ENCODE measurements around the gene LDAH.
"Not testable (repeated sequence)": the region's sequence is repeated elsewhere in the genome, so short reads cannot be mapped to it uniquely, and the experiment has no call there.

Gene LDAH

DNA sequence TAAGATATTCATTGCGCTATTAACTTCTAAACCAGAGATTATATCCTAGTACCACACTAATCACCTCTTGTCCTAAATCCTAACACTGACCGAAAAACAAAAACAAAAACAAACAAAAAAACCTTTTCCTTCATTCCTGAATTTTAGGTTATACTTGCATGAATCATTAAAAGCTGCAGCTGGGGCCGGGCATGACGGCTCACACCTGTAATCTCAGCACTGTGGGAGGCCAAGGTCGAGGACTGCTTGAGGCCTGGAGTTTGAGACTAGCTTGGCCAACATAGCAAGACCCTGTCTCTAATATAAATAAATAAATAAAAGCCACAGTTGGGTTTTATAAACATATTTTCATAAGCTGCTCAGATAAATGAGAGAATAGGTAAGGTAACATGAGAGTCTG, 96.0 kb downstream of the LDAH start:
- H3K4me3 ChIP-seq (ENCODE audit: low read depth in 1 of 2, low read length in 2 of 2): no peak overlapping the region
- no peak overlapping the region for H3K9ac ChIP-seq (ENCODE audit: low read depth in 1 of 2, low read length in 2 of 2)
- H3K27me3 ChIP-seq (ENCODE audit: control insufficient read depth in 1 of 2, insufficient read depth in 2 of 2, low read length in 2 of 2): no peaks in the 10 kb centered on the region
- no peaks in the 10 kb centered on the region for H3K36me3 ChIP-seq (ENCODE audit: control insufficient read depth in 1 of 2, insufficient read depth in 2 of 2, low read length in 2 of 2)
- H3K9me3 ChIP-seq (ENCODE audit: control insufficient read depth in 1 of 2, low read length in 2 of 2): no peaks in the 10 kb centered on the region
- H3K27ac ChIP-seq (ENCODE audit: low read depth, low read length): no peak overlapping the region
- H3K4me1 ChIP-seq (ENCODE audit: control insufficient read depth in 1 of 2, insufficient read depth in 2 of 2, low read length in 2 of 2): peaks cover 0 to 11% of the 10 kb centered on the region in 2 donors

DNA sequence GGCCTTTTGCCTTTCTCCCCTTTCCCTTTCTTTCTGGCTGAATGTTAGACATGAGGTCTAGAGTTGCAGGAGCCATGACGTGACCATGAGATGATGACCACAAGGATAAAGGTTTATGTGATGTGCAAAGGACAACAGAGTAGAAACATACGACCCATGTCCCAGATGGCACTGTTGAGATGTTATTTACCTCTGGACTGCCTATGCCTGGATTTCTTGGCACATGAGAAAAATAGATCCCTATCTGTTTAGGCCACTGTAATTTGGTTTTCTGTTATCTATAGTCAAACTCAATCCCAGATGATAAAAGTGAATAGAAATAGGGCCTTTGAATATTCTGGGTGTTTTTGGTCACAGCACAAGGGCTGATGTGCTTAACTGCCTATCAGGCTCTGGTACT, 97.1 kb downstream of the LDAH start:
- peaks cover 0 to 11% of the 10 kb centered on the region in 2 donors for H3K4me1 ChIP-seq (ENCODE audit: control insufficient read depth in 1 of 2, insufficient read depth in 2 of 2, low read length in 2 of 2)
- no peaks in the 10 kb centered on the region for H3K36me3 ChIP-seq (ENCODE audit: control insufficient read depth in 1 of 2, insufficient read depth in 2 of 2, low read length in 2 of 2)
- H3K27me3 ChIP-seq (ENCODE audit: control insufficient read depth in 1 of 2, insufficient read depth in 2 of 2, low read length in 2 of 2): no peaks in the 10 kb centered on the region
- no peak overlapping the region for H3K4me3 ChIP-seq (ENCODE audit: low read depth in 1 of 2, low read length in 2 of 2)
- no peak overlapping the region for H3K27ac ChIP-seq (ENCODE audit: low read depth, low read length)
- H3K9ac ChIP-seq (ENCODE audit: low read depth in 1 of 2, low read length in 2 of 2): no peak overlapping the region
- no peaks in the 10 kb centered on the region for H3K9me3 ChIP-seq (ENCODE audit: control insufficient read depth in 1 of 2, low read length in 2 of 2)

DNA sequence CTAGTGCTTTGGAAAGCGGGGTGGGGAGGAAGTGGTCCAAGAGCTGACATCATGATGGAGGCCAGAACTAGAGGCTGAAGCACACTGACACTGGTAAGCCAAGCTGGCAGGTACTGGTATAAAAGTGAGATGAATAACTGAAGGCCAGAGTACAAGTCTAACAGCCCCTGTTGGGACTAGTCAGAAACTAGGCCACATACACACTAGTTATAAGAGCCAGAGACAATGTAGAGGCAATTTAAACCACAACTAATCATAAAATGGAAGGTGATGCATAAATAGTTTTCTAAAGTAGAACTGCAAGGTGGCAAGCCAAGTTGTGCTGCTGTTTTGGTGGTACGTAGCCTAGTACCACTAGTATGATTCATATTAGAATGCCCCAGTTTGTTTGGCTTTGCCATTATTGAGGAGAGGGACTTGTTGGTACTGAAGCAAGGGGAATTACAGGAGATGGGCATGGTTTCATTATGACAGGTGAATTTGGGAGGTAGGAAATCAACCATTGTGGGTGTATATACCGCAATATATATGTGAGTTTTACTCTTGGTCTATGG, 98.3 kb downstream of the LDAH start:
- Histone ChIP-seq H3K36me3 (ENCODE audit: control insufficient read depth in 1 of 2, insufficient read depth in 2 of 2, low read length in 2 of 2) (no peaks in the 10 kb centered on the region), H3K27ac (ENCODE audit: low read depth, low read length) (no peak overlapping the region)

DNA sequence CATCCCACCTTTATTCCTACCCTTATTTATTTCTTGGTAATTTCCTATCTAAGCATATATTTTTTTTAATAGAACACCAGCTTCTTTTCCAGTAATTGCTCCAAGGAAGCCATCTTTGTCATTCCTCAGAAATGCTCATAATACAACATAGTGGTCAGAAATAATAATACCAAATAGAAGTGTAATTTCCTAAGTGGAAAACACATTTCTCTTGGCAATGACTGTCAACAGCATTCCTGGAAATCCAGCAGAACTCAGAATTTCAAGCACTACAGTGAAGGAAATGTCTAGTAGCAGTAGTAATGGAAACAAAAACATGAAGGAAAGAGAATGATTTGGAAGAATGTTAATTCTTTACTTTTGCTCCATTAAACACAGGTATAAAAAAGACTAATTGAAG, 99.4 kb downstream of the LDAH start:
- Histone ChIP-seq H3K4me3 (ENCODE audit: low read depth in 1 of 2, low read length in 2 of 2) (no peak overlapping the region), H3K36me3 (ENCODE audit: control insufficient read depth in 1 of 2, insufficient read depth in 2 of 2, low read length in 2 of 2) (no peaks in the 10 kb centered on the region), H3K27ac (ENCODE audit: low read depth, low read length) (no peak overlapping the region), H3K9me3 (ENCODE audit: control insufficient read depth in 1 of 2, low read length in 2 of 2) (no peaks in the 10 kb centered on the region), H3K4me1 (ENCODE audit: control insufficient read depth in 1 of 2, insufficient read depth in 2 of 2, low read length in 2 of 2) (peaks cover 0 to 8% of the 10 kb centered on the region in 2 donors), H3K27me3 (ENCODE audit: control insufficient read depth in 1 of 2, insufficient read depth in 2 of 2, low read length in 2 of 2) (no peaks in the 10 kb centered on the region), H3K9ac (ENCODE audit: low read depth in 1 of 2, low read length in 2 of 2) (no peak overlapping the region)

More for the DNA sequence above, 98.3 kb downstream of the LDAH start:
- Histone ChIP-seq H3K27me3 (ENCODE audit: control insufficient read depth in 1 of 2, insufficient read depth in 2 of 2, low read length in 2 of 2) (no peaks in the 10 kb centered on the region), H3K9ac (ENCODE audit: low read depth in 1 of 2, low read length in 2 of 2) (no peak overlapping the region), H3K9me3 (ENCODE audit: control insufficient read depth in 1 of 2, low read length in 2 of 2) (no peaks in the 10 kb centered on the region), H3K4me3 (ENCODE audit: low read depth in 1 of 2, low read length in 2 of 2) (no peak overlapping the region), H3K4me1 (ENCODE audit: control insufficient read depth in 1 of 2, insufficient read depth in 2 of 2, low read length in 2 of 2) (peaks cover 0 to 11% of the 10 kb centered on the region in 2 donors)

DNA sequence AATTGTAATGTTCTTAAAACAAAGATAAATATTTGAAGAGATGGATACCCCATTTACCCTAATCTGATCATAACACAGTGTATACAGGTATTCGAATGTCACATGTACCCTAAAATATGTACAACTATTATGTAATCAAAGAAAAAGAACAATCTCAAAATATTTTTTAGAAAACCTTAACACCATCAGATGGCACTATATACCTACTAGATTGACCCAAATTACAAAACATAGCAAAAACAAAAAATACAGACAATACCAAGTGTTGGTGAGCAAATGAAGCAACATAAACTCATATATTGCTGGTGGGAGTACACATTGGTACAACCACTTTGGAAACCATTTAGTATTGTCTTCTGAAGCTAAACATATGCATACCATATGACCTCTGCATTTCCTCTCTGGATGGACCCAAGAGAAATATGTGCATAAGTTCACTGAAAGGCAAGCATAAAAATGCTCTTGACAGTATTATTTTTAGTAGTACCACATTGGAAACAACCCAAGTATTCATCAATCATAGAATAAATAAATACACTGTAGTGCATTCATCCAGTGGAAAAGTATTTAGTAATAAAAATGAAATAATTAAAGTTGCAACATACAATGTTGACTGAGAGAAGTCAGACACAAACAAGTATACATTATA, 100.2 kb downstream of the LDAH start:
- H3K4me1 ChIP-seq (ENCODE audit: control insufficient read depth in 1 of 2, insufficient read depth in 2 of 2, low read length in 2 of 2): peaks cover 0 to under 1% of the 10 kb centered on the region in 2 donors
- no peaks in the 10 kb centered on the region for H3K36me3 ChIP-seq (ENCODE audit: control insufficient read depth in 1 of 2, insufficient read depth in 2 of 2, low read length in 2 of 2)
- H3K27ac ChIP-seq (ENCODE audit: low read depth, low read length): no peak overlapping the region
- H3K9ac ChIP-seq (ENCODE audit: low read depth in 1 of 2, low read length in 2 of 2): no peak overlapping the region
- H3K9me3 ChIP-seq (ENCODE audit: control insufficient read depth in 1 of 2, low read length in 2 of 2): no peaks in the 10 kb centered on the region
- no peak overlapping the region for H3K4me3 ChIP-seq (ENCODE audit: low read depth in 1 of 2, low read length in 2 of 2)
- H3K27me3 ChIP-seq (ENCODE audit: control insufficient read depth in 1 of 2, insufficient read depth in 2 of 2, low read length in 2 of 2): no peaks in the 10 kb centered on the region

DNA sequence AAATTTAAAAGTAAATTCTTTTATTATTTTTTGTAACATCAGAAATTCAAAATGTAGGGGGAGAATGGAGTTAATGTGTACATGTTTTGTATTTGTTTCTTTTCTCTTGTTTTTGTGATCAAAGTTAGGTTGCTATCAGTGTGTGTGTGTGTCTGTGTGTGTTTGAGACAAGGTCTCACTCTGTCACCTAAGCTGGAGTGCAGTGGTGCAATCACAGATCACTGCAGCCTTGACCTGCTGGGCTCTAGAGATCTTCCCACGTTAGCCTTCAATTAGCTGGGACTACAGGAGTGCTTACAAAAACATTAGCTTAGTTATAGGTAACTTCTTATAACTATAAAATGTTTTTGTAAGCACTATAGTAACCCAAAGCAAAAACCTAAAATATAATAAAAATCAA, 105.3 kb downstream of the LDAH start:
- Histone ChIP-seq H3K36me3 (ENCODE audit: control insufficient read depth in 1 of 2, insufficient read depth in 2 of 2, low read length in 2 of 2) (no peaks in the 10 kb centered on the region), H3K9me3 (ENCODE audit: control insufficient read depth in 1 of 2, low read length in 2 of 2) (no peaks in the 10 kb centered on the region)

DNA sequence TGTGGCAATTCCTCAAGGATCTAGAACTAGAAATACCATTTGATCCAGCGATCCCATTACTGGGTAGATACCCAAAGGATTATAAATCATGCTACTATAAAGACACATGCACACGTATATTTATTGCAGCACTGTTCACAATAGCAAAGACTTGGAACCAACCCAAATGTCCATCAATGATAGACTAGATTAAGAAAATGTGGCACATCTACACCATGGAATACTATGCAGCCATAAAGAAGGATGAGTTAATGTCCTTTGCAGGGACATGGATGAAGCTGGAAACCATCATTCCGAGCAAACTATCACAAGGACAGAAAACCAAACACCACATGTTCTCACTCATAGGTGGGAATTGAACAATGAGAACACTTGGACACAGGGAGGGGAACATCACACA, 106.7 kb downstream of the LDAH start:
- not testable (repeated sequence) for H3K36me3 ChIP-seq (ENCODE audit: control insufficient read depth in 1 of 2, insufficient read depth in 2 of 2, low read length in 2 of 2); H3K4me1 ChIP-seq (ENCODE audit: control insufficient read depth in 1 of 2, insufficient read depth in 2 of 2, low read length in 2 of 2); H3K27me3 ChIP-seq (ENCODE audit: control insufficient read depth in 1 of 2, insufficient read depth in 2 of 2, low read length in 2 of 2); H3K4me3 ChIP-seq (ENCODE audit: low read depth in 1 of 2, low read length in 2 of 2); H3K9ac ChIP-seq (ENCODE audit: low read depth in 1 of 2, low read length in 2 of 2); H3K27ac ChIP-seq (ENCODE audit: low read depth, low read length); H3K9me3 ChIP-seq (ENCODE audit: control insufficient read depth in 1 of 2, low read length in 2 of 2)

More for the DNA sequence above, 105.3 kb downstream of the LDAH start:
- H3K4me1 ChIP-seq (ENCODE audit: control insufficient read depth in 1 of 2, insufficient read depth in 2 of 2, low read length in 2 of 2): no peaks in the 10 kb centered on the region
- H3K9ac ChIP-seq (ENCODE audit: low read depth in 1 of 2, low read length in 2 of 2): no peak overlapping the region
- no peak overlapping the region for H3K4me3 ChIP-seq (ENCODE audit: low read depth in 1 of 2, low read length in 2 of 2)
- no peak overlapping the region for H3K27ac ChIP-seq (ENCODE audit: low read depth, low read length)
- H3K27me3 ChIP-seq (ENCODE audit: control insufficient read depth in 1 of 2, insufficient read depth in 2 of 2, low read length in 2 of 2): no peaks in the 10 kb centered on the region

DNA sequence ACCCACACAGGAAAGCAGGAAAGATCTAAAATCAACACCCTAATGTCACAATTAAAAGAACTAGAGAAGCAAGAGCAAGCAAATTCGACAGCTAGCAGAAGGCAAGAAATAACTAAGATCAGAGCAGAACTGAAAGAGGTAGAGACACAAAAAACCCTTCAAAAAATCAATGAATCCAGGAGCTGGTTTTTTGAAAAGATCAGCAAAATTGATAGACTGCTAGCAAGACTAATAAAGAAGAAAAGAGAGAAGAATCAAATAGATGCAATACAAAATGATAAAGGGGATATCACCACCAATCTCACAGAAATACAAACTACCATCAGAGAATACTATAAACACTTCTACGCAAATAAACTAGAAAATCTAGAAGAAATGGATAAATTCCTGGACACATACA, 108.5 kb downstream of the LDAH start:
- H3K4me1 ChIP-seq (ENCODE audit: control insufficient read depth in 1 of 2, insufficient read depth in 2 of 2, low read length in 2 of 2); H3K36me3 ChIP-seq (ENCODE audit: control insufficient read depth in 1 of 2, insufficient read depth in 2 of 2, low read length in 2 of 2); H3K27me3 ChIP-seq (ENCODE audit: control insufficient read depth in 1 of 2, insufficient read depth in 2 of 2, low read length in 2 of 2); H3K4me3 ChIP-seq (ENCODE audit: low read depth in 1 of 2, low read length in 2 of 2); H3K27ac ChIP-seq (ENCODE audit: low read depth, low read length); H3K9ac ChIP-seq (ENCODE audit: low read depth in 1 of 2, low read length in 2 of 2); H3K9me3 ChIP-seq (ENCODE audit: control insufficient read depth in 1 of 2, low read length in 2 of 2): not testable (repeated sequence)

DNA sequence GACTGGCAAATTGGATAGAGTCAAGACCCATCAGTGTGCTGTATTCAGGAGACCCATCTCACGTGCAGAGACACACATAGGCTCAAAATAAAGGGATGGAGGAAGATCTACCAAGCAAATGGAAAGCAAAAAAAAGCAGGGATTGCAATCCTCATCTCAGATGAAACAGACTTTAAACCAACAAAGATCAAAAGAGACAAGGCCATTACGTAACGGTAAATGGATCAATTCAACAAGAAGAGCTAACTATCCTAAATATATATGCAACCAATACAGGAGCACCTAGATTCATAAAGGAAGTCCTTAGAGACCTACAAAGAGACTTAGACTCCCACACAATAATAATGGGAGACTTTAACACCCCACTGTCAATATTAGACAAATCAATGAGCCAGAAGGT, 109.3 kb downstream of the LDAH start:
- not testable (repeated sequence) for H3K9ac ChIP-seq (ENCODE audit: low read depth in 1 of 2, low read length in 2 of 2); H3K27ac ChIP-seq (ENCODE audit: low read depth, low read length); H3K9me3 ChIP-seq (ENCODE audit: control insufficient read depth in 1 of 2, low read length in 2 of 2); H3K36me3 ChIP-seq (ENCODE audit: control insufficient read depth in 1 of 2, insufficient read depth in 2 of 2, low read length in 2 of 2); H3K27me3 ChIP-seq (ENCODE audit: control insufficient read depth in 1 of 2, insufficient read depth in 2 of 2, low read length in 2 of 2); H3K4me3 ChIP-seq (ENCODE audit: low read depth in 1 of 2, low read length in 2 of 2); H3K4me1 ChIP-seq (ENCODE audit: control insufficient read depth in 1 of 2, insufficient read depth in 2 of 2, low read length in 2 of 2)

DNA sequence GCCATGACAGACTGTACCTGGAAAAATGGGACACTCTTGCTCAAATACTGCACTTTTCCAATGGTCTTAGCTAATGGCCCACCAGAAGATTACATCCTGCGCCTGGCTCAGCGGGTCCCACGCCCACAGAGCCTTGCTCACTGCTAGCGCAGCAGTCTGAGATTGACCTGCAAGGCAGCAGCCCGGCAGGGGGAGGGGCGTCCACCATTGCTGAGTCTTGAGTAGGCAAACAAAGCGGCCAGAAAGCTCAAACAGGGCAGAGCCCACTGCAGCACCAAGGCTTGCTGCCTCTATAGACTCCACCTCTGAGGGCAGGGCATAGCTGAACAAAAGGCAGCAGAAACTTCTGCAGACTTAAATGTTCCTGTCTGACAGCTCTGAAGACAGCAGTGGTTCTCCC, 111.3 kb downstream of the LDAH start:
- not testable (repeated sequence) for H3K27ac ChIP-seq (ENCODE audit: low read depth, low read length); H3K27me3 ChIP-seq (ENCODE audit: control insufficient read depth in 1 of 2, insufficient read depth in 2 of 2, low read length in 2 of 2); H3K9ac ChIP-seq (ENCODE audit: low read depth in 1 of 2, low read length in 2 of 2); H3K4me3 ChIP-seq (ENCODE audit: low read depth in 1 of 2, low read length in 2 of 2); H3K9me3 ChIP-seq (ENCODE audit: control insufficient read depth in 1 of 2, low read length in 2 of 2); H3K36me3 ChIP-seq (ENCODE audit: control insufficient read depth in 1 of 2, insufficient read depth in 2 of 2, low read length in 2 of 2); H3K4me1 ChIP-seq (ENCODE audit: control insufficient read depth in 1 of 2, insufficient read depth in 2 of 2, low read length in 2 of 2)

All from duodenal mucosa (tissue), 2 donors.